DMS 273 treated with DMSO at 0.1 percent for 48 hours (cell line): Measurements from ENCODE around the gene TUBB3.

ENCODE experiments used
- DNase-seq: peaks from one replicate; lab custom pipeline; 2025; lab: John Stamatoyannopoulos, UW

TUBB3 gene

GRCh38 chr16:89938175-89938885, 15.2 kb downstream of the TUBB3 start:
- DNase-seq: no peak

GRCh38 chr16:89944773-89945172, 21.6 kb downstream of the TUBB3 start:
- no peak for DNase-seq

- no peak for DNase-seq
Observed at GRCh38 chr16:89945654-89946053, 22.5 kb downstream of the TUBB3 start.

- no peak for DNase-seq
Observed at GRCh38 chr16:89946515-89946914, 23.4 kb downstream of the TUBB3 start.

GRCh38 chr16:89949121-89949742, 26.1 kb downstream of the TUBB3 start:
- DNase-seq: no peak

- DNase-seq: no peak
Observed at GRCh38 chr16:89949756-89950155, 26.6 kb downstream of the TUBB3 start.

GRCh38 chr16:89951509-89951908, 28.4 kb downstream of the TUBB3 start:
- no peak for DNase-seq

GRCh38 chr16:89952049-89952448, 28.9 kb downstream of the TUBB3 start:
- DNase-seq: no peak

GRCh38 chr16:89952551-89952950, 29.4 kb downstream of the TUBB3 start:
- DNase-seq: no peak

- DNase-seq: no peak
Observed at GRCh38 chr16:89953671-89954406, 30.7 kb downstream of the TUBB3 start.

GRCh38 chr16:89954462-89954861, 31.3 kb downstream of the TUBB3 start:
- DNase-seq: no peak

GRCh38 chr16:89955001-89955685, 32.0 kb downstream of the TUBB3 start:
- no peak for DNase-seq

GRCh38 chr16:89956505-89957215, 33.5 kb downstream of the TUBB3 start:
- no peak for DNase-seq

- no peak for DNase-seq
Observed at GRCh38 chr16:89957216-89957785, 34.2 kb downstream of the TUBB3 start.

GRCh38 chr16:89958068-89958467, 34.9 kb downstream of the TUBB3 start:
- DNase-seq: no peak

- no peak for DNase-seq
Observed at GRCh38 chr16:89958596-89958995, 35.5 kb downstream of the TUBB3 start.

GRCh38 chr16:89960966-89961365, 37.8 kb downstream of the TUBB3 start:
- DNase-seq: no peak

GRCh38 chr16:89961920-89962319, 38.8 kb downstream of the TUBB3 start:
- no peak for DNase-seq

GRCh38 chr16:89962754-89963498, 39.8 kb downstream of the TUBB3 start:
- DNase-seq: no peak

GRCh38 chr16:89964201-89964600, 41.1 kb downstream of the TUBB3 start:
- no peak for DNase-seq
